HCT116 (cell line): ENCODE results near the gene PCBP3.

Source experiments
- CTCF ChIP-seq, 3 experiments: fragments of 200-600 bp in 1 of 3; sonication (generic) in 1 of 3; IDR thresholded peaks in 2 of 3; conservative IDR thresholded peaks in 1 of 3; 2 replicates each; pipeline ENCODE4 v1.5.1; 2012 to 2017; ENCODE audit warnings: low read depth in 2 of 3, low read length in 2 of 3, antibody characterized with exemption in 1 of 3, borderline replicate concordance in 1 of 3, control low read depth in 1 of 3, mild to moderate bottlenecking in 1 of 3, mixed read lengths in 1 of 3, mixed run types in 1 of 3, moderate library complexity in 1 of 3; ENCODE audit not compliant: insufficient read depth in 1 of 3
- EZH2phosphoT487 ChIP-seq: fragments of 200-600 bp; IDR thresholded peaks from 2 replicates; pipeline ENCODE4 v1.6.1; 2018; ENCODE audit warnings: antibody characterized with exemption, borderline replicate concordance
- MAX ChIP-seq: IDR thresholded peaks from 2 replicates; pipeline ENCODE4 v1.6.1; 2012
- POLR2A ChIP-seq: IDR thresholded peaks from 2 replicates; pipeline ENCODE4 v1.7.0; 2011; ENCODE audit warnings: borderline replicate concordance; ENCODE audit not compliant: insufficient read depth, insufficient read length; ENCODE audit errors: extremely low read depth
- POLR2AphosphoS5 ChIP-seq: IDR thresholded peaks from 2 replicates; pipeline ENCODE4 v1.6.1; 2011; ENCODE audit warnings: mild to moderate bottlenecking, low read depth, low read length, moderate library complexity
- SIN3A ChIP-seq: IDR thresholded peaks from 2 replicates; pipeline ENCODE4 v1.6.1; 2012; ENCODE audit warnings: low read depth

- TF ChIP-seq POLR2A (no peak), POLR2AphosphoS5 (no peak), MAX (no peak), CTCF (IDR thresholded peaks at IDR 0.05 in 2 of 3, conservative IDR thresholded peaks at IDR 0.05 in 1 of 3; ENCODE audit: borderline replicate concordance in 1 of 3, insufficient read depth in 1 of 3, low read depth in 2 of 3, low read length in 2 of 3) (no peak), SIN3A (no peak), EZH2phosphoT487 (no peak)
Measured at GRCh38 chr21:45632160-45632559, 11.4 kb upstream of the PCBP3 start.
